Measurements from ENCODE around the gene FGF22.
"Not testable (repeated sequence)": the region's sequence is repeated elsewhere in the genome, so short reads cannot be mapped to it uniquely, and the experiment has no call there.

The FGF22 gene

DNA sequence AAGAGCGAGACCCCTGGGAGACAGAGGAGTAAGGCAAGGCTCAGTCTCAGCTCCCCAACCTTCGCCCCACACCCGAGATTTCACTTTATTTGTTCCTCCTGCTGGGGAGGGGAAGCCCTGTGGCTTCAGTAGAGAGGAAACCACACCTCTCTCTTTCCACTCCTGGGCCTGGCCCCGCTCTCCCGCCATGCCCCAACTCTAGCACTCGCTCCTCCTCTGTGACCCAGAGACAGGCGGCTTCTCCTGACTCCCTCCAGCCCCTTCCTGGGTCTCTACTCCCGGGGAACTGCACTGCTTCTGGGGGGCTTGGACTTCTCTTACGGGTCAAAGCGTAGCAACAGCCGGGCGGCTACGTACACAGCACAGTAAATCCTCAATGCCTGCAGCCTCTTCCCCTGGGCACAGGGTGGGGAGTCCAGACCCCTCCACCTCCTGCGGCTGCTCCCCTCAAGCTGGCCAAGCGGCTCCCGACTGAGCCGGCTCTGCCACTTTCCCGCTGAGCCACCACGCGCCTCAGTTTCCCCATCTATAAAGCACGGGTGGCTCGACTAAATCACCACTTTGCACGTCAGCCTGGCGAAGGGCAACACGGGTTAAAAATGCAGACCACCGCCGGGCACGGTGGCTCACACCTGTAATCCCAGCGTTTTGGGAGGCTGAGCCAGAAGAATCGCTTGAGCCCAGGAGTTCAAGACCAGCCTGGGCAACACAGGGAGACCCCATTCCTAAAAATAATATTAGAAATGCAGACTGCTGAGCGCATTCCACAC lies 21.9 kb downstream of the FGF22 start:
- peak; percentile 68 for DNase-seq

DNA sequence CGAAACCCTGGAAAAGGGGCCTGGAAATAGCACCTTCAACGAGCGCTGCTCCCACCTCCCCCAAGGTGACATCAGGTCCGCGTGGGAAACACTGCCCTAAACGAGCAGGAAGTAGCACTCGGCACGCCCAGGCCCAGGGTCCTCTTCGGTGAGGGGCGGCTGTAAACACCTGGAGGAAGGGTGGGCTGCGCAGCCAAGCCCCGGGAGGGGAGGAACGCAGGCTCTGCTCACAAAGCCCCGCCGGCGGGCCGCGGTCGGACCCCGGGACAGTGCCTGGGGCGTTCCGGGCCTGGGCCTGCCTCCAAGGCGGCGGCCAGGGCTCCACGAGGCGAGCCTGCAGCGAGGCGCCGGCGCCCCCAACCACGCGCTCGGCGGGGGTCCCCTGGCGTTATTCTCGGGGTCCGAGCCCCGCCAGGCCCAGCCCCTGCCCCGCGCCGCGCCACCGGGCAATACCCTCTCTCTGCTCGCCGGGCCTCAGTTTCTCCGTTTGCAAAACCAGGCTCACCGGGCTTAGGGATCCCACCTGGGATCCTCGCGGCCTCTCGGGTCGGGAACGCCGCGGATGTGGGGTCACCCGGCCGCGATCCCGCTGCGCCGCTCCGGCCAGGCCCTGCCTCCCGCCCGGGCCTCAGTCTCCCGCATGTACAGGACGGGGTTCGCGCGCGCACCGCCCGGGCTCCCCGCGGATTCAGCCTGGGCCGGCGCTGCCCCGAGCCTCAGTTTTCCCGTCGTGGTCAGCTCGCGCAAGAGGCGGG lies 22.7 kb downstream of the FGF22 start:
- DNase-seq: peak; percentile 78

GRCh38 chr19:662962-663681 lies 23.4 kb downstream of the FGF22 start, which contains the start of gene RNF126:
Gene RNF126 (minus strand): TSS chr19:663214. CDS start chr19:663121, 93 bp downstream.
- DNase-seq: peak; percentile 92

GRCh38 chr19:663682-664117 lies 24.0 kb downstream of the FGF22 start:
- DNase-seq: no peak

GRCh38 chr19:664913-665443 lies 25.3 kb downstream of the FGF22 start:
- peak; percentile 86 for DNase-seq

- DNase-seq: not testable (repeated sequence)
These were observed 27.4 kb downstream of the FGF22 start for GRCh38 chr19:666985-667573.

- not testable (repeated sequence) for DNase-seq
These were observed 29.2 kb downstream of the FGF22 start for GRCh38 chr19:668675-669434.

GRCh38 chr19:670609-671075 lies 31.0 kb downstream of the FGF22 start:
- no peak for DNase-seq

DNA sequence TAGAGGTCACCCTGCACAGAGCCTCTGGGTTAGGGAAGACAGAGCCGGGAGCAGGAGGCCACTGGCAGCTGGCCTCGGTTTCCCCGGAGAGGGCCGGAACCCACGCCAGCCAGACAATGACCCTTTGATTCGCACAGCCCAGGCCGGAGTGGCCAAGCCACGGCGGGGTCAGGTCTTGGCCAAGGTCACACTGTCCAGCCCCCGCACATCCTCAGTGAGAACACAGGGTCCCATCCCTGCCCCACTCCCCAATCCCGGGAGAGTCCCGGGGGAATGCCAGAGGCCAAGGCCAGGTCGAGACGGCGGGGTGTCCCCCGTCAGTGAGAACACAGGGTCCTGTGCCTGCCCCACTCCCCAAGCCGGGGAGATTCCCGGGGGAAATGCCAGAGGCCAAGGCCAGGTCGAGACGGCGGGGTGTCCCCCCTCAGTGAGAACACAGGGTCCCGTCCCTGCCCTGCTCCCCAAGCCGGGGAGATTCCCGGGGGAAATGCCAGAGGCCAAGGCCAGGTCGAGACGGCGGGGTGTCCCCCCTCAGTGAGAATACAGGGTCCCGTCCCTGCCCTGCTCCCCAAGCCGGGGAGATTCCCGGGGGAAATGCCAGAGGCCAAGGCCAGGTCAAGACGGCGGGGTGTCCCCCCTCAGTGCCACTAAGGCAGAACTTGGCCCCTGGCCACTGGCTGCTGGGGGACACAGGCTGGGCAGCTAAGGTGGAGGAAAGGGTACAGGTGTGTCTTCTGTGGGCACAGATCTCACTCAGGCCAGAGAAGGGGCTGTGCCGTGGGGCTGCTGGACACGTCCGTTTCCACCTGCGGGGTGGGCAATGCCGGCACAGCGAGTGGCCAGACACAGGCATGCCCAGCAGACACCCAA lies 34.8 kb downstream of the FGF22 start:
- no peak for DNase-seq

DNA sequence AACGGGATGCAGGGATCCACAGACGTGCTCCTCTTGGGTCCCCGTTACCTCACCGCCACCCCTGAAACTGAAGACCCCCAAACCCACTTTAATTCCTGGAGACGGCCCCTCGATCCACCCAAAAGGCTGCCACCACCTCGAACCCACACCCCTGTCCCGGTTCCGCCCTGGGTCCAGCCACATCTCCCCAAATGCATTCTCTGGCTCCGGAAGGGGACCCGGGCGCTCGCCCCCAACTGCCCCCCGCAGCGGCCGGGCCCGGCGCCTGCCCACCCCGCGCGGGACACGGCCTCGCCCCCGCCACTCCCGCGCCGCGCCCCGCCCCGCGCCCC lies 36.3 kb downstream of the FGF22 start:
- DNase-seq: no peak

DNA sequence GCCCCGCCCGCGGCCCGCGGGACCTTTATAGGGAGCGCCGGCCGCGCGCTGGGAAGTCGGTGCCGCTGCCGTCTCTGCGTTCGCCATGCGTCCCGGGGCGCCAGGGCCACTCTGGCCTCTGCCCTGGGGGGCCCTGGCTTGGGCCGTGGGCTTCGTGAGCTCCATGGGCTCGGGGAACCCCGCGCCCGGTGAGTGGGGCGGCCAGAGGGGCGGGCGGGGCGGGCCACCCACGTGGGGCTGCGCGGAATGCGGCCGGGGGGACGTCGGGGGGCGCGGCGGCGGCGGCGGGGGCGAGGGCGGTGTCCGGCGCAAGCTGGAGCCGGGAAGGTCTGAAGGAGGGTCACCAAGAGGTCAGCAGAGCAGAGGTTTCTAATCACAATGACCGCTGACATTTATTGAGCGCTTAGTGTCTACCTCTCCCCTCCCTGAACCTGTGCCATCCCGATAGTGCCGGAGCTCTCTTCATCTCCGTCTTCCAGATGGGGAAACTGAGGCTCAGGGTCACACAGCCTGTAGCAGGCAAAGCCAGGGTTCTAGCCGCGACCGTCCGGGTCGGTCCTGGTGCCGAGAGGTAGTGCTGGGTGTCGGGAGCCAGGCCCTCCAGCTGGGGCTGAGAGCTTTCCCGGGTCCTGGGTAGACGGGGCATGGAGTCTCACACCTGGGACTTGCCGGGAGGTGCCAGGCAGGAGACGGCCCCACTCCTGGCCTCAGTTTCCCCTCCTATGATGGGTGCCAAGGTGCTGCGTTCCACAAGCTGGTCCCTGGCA lies 36.8 kb downstream of the FGF22 start, which contains the start of gene FSTL3:
TSS of gene FSTL3 (plus strand) at position 54 of the 767 bp plus-strand sequence. CDS start at position 86, 32 bp downstream.
- no peak for DNase-seq

- DNase-seq: no peak
These were observed 37.5 kb downstream of the FGF22 start for GRCh38 chr19:677201-677600.

DNA sequence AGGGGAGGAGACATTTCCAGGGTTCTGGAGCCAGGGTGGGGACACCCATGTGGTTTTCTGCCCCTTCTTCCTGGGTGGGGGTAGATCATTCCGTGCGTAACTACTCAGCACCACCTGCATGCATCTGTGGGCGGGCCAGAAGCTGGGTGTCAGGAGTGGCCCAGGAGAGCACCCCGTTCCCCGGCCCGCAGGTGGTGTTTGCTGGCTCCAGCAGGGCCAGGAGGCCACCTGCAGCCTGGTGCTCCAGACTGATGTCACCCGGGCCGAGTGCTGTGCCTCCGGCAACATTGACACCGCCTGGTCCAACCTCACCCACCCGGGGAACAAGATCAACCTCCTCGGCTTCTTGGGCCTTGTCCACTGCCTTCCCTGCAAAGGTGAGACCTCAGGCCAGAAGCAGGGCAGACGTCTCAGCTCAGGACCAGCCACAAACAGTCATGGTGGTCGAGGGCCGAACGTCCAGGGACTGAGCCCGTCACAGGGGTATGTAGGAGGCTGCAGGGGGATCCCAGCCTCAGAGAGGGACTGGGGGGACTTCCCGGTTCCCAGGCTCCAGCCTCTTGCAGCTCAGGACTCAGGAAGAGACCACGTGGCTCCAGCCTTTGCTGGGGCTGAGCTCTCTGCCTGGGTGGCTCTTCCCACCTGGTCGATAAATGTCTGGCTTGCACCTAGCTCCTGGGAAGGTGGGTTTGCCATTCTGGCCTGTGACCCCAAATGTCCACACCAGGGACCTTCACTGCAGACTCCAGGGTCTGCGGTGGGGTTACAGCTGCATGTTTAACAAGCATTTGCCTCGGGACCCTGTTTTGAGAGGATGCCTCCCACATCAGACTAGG lies 38.1 kb downstream of the FGF22 start:
- DNase-seq: no peak

- DNase-seq: no peak
These were observed 39.2 kb downstream of the FGF22 start for GRCh38 chr19:678791-679388.

DNA sequence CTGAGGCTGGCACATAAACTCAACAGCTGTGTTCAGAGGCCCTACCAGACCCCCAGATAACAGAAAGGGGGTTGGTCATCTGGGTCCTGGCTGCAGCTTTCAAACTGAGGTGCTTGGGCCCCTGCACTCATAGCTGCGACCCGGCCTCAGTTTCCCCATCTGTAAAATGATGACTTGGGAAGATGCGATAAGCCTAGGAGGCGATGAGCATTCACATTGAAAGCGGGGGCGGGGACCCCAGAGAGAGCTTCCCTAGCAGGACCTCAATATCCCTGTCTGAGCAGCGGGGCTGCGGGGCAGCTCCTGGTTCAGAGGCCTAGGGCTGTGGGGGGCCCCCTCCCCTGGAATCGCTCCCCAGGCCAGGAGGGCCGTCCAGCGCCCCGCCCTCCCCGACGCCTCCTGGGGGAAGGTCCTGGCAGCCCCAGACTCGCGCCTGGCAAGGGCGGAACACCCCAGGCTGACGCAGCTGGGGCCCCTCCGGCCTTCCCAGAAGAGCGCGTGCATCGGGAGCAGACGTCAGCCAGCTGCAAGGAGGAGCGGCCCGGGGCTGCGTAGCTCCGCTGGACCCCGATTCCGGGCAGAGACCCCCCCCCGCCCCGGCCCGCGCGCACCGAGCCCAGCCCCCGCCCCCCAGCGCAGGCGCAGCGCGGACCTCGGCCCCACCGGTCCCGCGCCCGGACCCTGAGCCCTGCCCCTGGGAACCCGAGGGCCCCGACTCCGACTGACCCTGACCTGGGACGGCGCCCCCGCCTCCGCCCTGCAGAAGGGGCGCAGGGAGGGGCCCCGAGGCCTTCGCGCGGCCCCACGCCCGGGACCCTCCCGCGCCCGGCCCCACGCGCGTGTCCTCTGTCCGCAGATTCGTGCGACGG lies 40.0 kb downstream of the FGF22 start:
- peak; percentile 39 for DNase-seq

- DNase-seq: peak; percentile 100
These were observed 40.8 kb downstream of the FGF22 start for GRCh38 chr19:680287-681028.
